ENCODE data around the gene NPLOC4.

The NPLOC4 gene

DNA sequence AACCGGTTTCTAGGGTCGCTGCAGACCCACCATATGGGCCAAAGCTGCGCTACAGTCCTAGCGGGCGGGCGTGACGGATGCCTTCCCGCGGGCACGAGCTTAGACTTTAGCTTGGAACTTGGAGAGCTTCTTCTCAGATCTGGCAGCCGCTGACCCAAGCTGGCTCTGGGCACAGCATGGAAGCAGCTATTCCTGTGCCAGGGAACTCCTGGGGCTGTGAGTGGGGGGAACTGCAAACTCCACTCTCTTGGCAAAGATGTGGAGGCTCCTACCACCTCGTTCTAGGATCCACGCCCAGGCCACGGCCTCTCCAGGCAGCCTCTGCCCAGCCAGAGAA, 93.6 kb downstream of the NPLOC4 start:
- intact Hi-C loops (cut with micrococcal nuclease) = no loop called here
- Mint-ChIP-seq H3K4me3 (no peak overlapping the region), H3K27ac (no peak overlapping the region), H3K27me3 (peaks cover 6% of the 10 kb centered on the region), H3K4me1 (ENCODE audit: low read depth) (no peaks in the 10 kb centered on the region), H3K36me3 (ENCODE audit: low read depth) (peaks cover 100% of the 10 kb centered on the region), H3K9me3 (no peaks in the 10 kb centered on the region)

DNA sequence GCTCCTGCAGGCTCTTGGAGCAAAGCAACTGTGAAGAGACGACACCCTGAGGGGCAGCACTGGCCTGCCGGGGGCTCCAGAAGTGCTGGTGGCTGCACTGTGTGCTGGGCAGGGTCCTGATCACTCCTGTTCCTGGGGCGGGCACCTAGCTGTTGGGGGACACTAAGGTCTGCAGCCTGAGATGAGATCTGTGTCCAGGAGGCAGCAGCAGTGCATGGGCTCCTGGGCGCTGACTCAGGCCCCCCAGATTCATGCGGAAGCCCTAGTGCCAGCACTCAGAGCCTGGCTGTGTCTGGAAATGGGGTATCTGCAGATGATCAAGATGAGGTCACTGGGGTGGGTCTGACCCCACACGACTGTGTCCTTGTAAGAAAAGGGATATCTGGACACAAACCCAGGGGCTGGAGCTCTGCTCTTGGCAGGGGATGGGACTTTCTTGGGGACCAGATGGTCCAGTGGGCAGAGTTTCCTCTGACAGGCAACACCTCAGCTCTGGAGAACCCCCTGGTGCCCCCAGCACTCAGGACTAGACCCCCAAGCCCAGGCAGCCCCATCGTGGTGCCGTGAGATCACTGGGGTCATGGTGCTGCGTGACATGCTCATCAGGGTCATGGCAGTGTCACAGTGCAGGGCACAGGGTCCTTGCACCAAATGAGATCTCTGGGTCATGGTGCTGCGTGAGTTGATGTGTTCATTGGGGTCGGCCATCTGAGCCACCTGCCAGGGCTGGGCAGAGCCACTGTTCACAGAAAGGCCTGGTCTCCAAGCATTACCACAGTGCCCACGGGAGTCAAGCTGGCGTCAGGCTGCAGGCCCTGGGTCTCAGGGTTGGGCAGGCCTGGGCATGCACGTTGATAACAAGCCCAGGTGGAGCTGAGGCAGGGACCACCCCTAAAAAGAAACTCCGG, 94.2 kb downstream of the NPLOC4 start:
- intact Hi-C loops (cut with micrococcal nuclease) = no loop called here
- Mint-ChIP-seq H3K9me3 (no peaks in the 10 kb centered on the region), H3K4me3 (no peak overlapping the region), H3K4me1 (ENCODE audit: low read depth) (peaks cover 6% of the 10 kb centered on the region), H3K36me3 (ENCODE audit: low read depth) (peaks cover 100% of the 10 kb centered on the region), H3K27ac (no peak overlapping the region), H3K27me3 (peaks cover 12% of the 10 kb centered on the region)

DNA sequence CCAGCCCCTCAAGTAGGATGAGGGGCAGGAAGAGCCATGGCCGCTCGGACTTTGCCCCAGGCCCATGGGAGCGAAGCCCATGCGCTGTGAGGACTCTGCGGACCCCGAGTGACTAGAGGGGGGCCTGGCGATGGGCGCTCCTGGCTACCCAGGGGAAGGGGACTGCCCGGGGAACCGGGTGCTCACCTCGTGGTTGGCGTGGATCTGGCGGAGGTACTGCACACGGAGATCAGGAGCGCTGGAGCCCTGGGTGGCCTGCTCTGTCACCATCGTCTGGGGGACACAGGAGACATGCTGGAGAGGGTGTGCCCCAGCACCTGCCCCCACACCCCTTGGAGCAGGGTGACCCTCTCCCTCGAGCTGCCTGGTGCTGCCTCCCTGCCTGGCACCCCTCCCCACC, 95.8 kb downstream of the NPLOC4 start:
- Mint-ChIP-seq H3K9me3 (no peaks in the 10 kb centered on the region), H3K4me1 (ENCODE audit: low read depth) (peaks cover 12% of the 10 kb centered on the region), H3K27ac (no peak overlapping the region), H3K36me3 (ENCODE audit: low read depth) (peaks cover 86% of the 10 kb centered on the region), H3K4me3 (no peak overlapping the region), H3K27me3 (peaks cover 26% of the 10 kb centered on the region)
- intact Hi-C loops (cut with micrococcal nuclease) = no loop called here

DNA sequence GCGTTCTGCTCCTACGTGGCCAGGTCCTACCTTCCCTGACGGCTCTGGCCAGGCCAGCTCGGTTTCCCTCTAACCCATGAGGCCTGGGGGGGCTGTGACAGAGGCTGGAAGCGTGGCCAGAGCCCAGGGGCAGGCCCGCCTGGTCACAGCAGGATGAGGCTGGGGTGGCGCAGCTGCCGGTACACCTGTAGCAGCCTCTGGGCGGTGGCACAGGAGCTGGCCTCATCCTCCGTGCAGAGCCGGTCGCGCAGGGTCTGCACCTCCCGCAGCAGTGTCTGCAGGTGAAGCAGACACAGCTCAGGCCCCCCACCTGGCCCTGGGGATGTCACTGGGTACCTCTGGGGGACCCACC, 96.3 kb downstream of the NPLOC4 start:
- Mint-ChIP-seq H3K27ac (no peak overlapping the region), H3K9me3 (no peaks in the 10 kb centered on the region), H3K36me3 (ENCODE audit: low read depth) (peaks cover 81% of the 10 kb centered on the region), H3K27me3 (peaks cover 31% of the 10 kb centered on the region), H3K4me3 (no peak overlapping the region), H3K4me1 (ENCODE audit: low read depth) (peaks cover 12% of the 10 kb centered on the region)
- intact Hi-C loops (cut with micrococcal nuclease) = no loop called here

DNA sequence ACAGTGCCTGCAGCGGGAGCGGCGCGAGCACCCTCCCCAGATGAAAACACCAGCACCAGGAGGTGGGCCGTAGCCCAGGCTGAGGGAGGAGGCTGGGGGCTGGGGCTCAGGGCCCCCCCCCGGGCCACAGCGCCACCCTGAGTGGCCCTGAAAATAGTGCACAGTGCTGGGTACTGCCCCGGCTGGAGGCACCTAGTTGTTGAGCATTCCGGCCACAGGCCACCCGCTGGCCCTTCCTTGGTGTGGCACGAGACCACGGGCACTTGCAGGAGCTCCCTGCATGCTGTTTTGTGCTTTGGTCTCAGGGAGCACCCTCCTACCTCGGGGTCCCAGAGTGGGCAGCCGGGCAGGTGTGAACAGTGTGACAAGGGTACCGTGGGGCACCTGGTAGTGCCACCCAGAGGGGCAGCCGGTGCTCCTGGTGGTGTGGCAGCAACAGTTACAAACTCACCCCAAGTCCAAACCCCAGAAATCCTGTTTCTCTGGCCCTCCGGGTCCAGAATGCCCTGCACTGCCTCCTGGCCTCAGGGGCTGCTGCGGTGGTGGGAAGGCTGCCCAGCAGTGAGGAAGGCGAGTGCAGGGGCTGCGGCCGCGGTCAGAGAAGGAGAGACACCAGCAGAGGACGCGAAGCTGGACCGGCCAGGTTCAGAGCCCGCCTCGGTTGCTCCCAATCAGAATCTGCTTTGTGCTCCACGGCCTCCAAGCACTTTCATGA, 96.8 kb downstream of the NPLOC4 start:
- Mint-ChIP-seq H3K4me1 (ENCODE audit: low read depth) (peaks cover 12% of the 10 kb centered on the region), H3K4me3 (no peak overlapping the region), H3K27me3 (peaks cover 36% of the 10 kb centered on the region), H3K9me3 (no peaks in the 10 kb centered on the region), H3K36me3 (ENCODE audit: low read depth) (peaks cover 76% of the 10 kb centered on the region), H3K27ac (no peak overlapping the region)
- intact Hi-C loops (cut with micrococcal nuclease) = no loop called here

- peaks cover 12% of the 10 kb centered on the region for H3K4me1 Mint-ChIP-seq (ENCODE audit: low read depth)
- H3K9me3 Mint-ChIP-seq = no peaks in the 10 kb centered on the region
- H3K4me3 Mint-ChIP-seq = no peak overlapping the region
- H3K27me3 Mint-ChIP-seq = peaks cover 42% of the 10 kb centered on the region
- intact Hi-C loops (cut with micrococcal nuclease) = no loop called here
- peaks cover 70% of the 10 kb centered on the region for H3K36me3 Mint-ChIP-seq (ENCODE audit: low read depth)
- no peak overlapping the region for H3K27ac Mint-ChIP-seq
These were observed 97.4 kb downstream of the NPLOC4 start for GRCh38 chr17:81539571-81539900.

GRCh38 chr17:81538651-81539570, 98.0 kb downstream of the NPLOC4 start:
- peaks cover 48% of the 10 kb centered on the region for H3K27me3 Mint-ChIP-seq
- H3K36me3 Mint-ChIP-seq (ENCODE audit: low read depth) = peaks cover 64% of the 10 kb centered on the region
- H3K27ac Mint-ChIP-seq = no peak overlapping the region
- peaks cover 12% of the 10 kb centered on the region for H3K4me1 Mint-ChIP-seq (ENCODE audit: low read depth)
- no peaks in the 10 kb centered on the region for H3K9me3 Mint-ChIP-seq
- no peak overlapping the region for H3K4me3 Mint-ChIP-seq
- intact Hi-C loops (cut with micrococcal nuclease) = no loop called here

DNA sequence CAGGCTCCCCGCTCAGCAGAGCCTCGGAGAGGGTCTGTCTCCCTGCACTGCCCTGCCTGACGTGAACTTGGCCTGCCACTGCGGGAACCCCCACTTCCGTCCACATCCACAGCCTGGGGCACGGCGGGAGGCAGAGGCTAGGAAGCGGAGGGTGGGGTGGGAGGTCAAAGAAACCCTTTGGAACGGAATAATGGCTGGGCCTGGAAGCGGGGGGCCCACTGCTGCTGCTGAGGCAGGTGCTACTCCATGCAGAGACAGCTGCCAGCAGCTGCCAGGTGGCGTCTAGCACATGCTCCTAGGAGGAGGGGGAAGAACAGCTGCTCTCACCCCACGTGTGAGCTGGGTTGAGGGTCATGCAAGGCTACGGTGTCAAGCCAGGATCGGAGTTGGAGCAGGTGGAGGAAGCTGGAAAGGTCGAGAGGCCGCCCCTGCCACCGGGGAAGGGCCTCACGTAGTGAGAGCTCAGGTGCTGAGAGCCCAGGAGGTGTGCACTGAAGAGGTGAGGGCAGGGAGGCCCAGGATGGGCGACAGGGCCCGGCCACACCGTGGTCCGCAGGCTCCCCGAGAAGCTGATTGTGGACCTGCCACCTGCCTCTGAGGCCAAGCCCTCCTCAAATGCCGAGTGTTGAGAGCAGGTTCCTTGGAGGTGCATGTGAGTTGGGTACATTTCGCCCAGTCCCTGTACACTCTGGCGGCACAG, 98.9 kb downstream of the NPLOC4 start:
- H3K36me3 Mint-ChIP-seq (ENCODE audit: low read depth) = peaks cover 54% of the 10 kb centered on the region
- intact Hi-C loops (cut with micrococcal nuclease) = no loop called here
- H3K4me3 Mint-ChIP-seq = no peak overlapping the region
- no peak overlapping the region for H3K27ac Mint-ChIP-seq
- peaks cover 12% of the 10 kb centered on the region for H3K4me1 Mint-ChIP-seq (ENCODE audit: low read depth)
- H3K9me3 Mint-ChIP-seq = no peaks in the 10 kb centered on the region
- peaks cover 57% of the 10 kb centered on the region for H3K27me3 Mint-ChIP-seq

- peaks cover 48% of the 10 kb centered on the region for H3K36me3 Mint-ChIP-seq (ENCODE audit: low read depth)
- no peak overlapping the region for H3K27ac Mint-ChIP-seq
- H3K4me3 Mint-ChIP-seq = no peak overlapping the region
- intact Hi-C loops (cut with micrococcal nuclease) = no loop called here
- H3K27me3 Mint-ChIP-seq = peaks cover 57% of the 10 kb centered on the region
- H3K9me3 Mint-ChIP-seq = no peaks in the 10 kb centered on the region
- peaks cover 12% of the 10 kb centered on the region for H3K4me1 Mint-ChIP-seq (ENCODE audit: low read depth)
These were observed 99.5 kb downstream of the NPLOC4 start for GRCh38 chr17:81537343-81537855.

DNA sequence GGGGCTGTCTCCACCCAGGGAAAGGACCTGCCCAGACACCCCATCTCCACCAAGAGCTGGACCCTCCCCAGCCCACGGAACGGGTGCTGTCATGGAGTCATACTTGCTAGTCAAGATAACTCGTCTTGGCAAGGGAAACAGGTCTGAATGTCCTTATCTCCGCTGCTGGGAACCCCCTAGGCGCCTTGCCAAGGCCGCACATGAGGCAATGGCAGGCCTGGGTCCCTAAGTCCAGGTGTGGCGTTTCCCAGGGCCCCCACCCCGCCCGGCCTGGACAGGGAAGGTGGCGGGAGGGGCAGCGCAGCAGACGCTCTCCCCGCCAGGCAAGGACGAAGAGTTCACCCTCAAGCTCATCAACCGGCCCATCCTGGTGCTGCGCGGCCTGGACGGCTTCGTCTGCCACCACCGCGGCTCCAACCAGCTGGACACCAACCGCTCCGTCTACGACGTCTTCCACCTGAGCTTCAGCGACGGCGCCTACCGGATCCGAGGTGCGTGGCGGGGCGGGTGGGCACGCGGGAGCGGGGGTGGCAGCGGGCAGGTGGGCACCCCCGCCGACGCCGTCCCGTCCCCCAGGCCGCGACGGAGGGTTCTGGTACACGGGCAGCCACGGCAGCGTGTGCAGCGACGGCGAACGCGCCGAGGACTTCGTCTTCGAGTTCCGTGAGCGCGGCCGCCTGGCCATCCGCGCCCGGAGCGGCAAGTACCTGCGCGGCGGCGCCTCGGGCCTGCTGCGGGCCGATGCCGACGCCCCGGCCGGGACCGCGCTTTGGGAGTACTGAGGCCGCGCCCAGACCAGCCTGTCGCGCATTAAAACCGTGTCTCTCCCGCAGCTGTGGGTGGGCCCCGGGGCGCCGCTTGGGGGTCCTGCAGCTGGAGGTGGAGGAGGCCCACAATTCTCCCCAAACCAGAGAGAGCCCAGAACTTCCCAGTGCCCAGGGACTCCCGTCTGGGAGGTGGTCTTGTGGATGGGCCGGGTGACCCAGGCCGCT, 100.3 kb downstream of the NPLOC4 start:
- Mint-ChIP-seq H3K36me3 (ENCODE audit: low read depth) (peaks cover 40% of the 10 kb centered on the region), H3K4me1 (ENCODE audit: low read depth) (peaks cover 12% of the 10 kb centered on the region), H3K4me3 (no peak overlapping the region), H3K9me3 (no peaks in the 10 kb centered on the region), H3K27ac (no peak overlapping the region), H3K27me3 (peaks cover 57% of the 10 kb centered on the region)
- intact Hi-C loops (cut with micrococcal nuclease) = no loop called here

- Mint-ChIP-seq H3K36me3 (ENCODE audit: low read depth) (peaks cover 31% of the 10 kb centered on the region), H3K27me3 (peaks cover 57% of the 10 kb centered on the region), H3K27ac (no peak overlapping the region), H3K4me1 (ENCODE audit: low read depth) (peaks cover 12% of the 10 kb centered on the region), H3K9me3 (no peaks in the 10 kb centered on the region), H3K4me3 (no peak overlapping the region)
- intact Hi-C loops (cut with micrococcal nuclease) = no loop called here
These were observed 101.2 kb downstream of the NPLOC4 start for GRCh38 chr17:81535480-81536298.

DNA sequence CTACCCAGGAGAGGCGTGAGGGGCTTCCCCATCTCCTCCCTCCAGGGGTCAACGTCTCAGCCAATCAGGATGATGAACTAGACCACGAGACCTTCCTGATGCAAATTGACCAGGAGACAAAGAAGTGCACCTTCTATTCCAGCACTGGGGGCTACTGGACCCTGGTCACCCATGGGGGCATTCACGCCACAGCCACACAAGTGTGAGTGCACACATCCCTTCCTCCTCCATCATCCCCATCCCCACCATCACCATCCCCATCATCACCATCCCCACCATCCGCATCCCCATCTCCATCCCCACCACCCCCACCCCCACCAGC, 101.9 kb downstream of the NPLOC4 start:
- Mint-ChIP-seq H3K27me3 (peaks cover 57% of the 10 kb centered on the region), H3K4me3 (no peak overlapping the region), H3K4me1 (ENCODE audit: low read depth) (peaks cover 12% of the 10 kb centered on the region), H3K9me3 (no peaks in the 10 kb centered on the region), H3K27ac (no peak overlapping the region), H3K36me3 (ENCODE audit: low read depth) (peaks cover 24% of the 10 kb centered on the region)
- intact Hi-C loops (cut with micrococcal nuclease) = no loop called here

Data from dendritic cell treated with granulocyte-macrophage colony-stimulating factor and Interleukin-4, amounts not matched to agents 40 ng/mL and 50 ng/mL, for 4 days (primary cell).